HG03280 (cell line): Measurements from ENCODE around the gene EIF2A.
"Not testable (repeated sequence)": the region's sequence is repeated elsewhere in the genome, so short reads cannot be mapped to it uniquely, and the experiment has no call there.

Experiments used
- ATAC-seq: cut with Tn5 transposase; IDR thresholded peaks from one replicate; pipeline ENCODE4 v1.9.1; 2021; ENCODE audit warnings: mild to moderate bottlenecking, moderate library complexity; ENCODE audit not compliant: unreplicated experiment

Gene EIF2A

GRCh38 chr3:150546226-150547044 lies at the start of gene EIF2A, which contains the start of gene SERP1:
EIF2A (plus strand) TSS chr3:150546787; CDS start chr3:150546803, 16 bp downstream.
SERP1 (minus strand) TSS chr3:150546496; CDS start chr3:150546135, 361 bp downstream.
- peak; percentile 94 for ATAC-seq

DNA sequence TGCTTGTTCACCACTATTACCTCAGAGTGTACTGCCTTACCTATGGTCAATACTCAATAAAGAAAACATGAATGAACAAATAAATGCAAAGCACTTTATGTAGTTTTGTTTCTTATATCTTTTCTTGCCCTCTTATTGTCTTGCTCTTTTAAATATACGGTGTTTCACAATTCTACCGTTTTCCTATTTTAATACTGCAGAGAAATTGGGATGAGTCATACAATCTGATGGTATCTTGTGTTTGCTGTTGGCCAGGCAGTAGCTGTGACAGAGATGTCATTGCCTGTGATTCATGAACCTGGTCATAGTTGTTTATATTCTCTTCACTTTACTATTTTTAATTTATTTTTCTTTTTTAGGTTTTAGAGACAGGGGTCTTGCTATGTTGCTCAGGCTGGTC lies 48.6 kb upstream of the EIF2A start:
- ATAC-seq, result no peak

DNA sequence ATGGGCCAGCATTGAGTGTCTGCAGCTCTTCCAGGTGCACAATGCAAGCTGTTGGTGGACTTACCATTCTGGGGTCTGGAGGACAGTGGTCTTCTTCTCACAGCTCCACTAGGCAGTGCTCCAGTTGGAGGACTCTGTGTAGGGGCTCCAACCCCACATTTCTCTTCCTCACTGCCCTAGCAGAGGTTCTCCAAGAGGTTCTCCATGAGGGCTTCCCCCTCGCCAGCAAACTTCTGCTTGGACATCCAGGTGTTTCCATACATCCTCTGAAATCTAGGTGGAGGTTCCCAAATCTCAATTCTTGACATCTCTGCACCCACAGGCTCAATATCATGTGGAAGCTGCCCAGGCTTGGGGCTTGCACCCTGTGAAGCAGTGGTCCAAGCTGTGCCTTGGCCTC lies 45.6 kb upstream of the EIF2A start:
- not testable (repeated sequence) for ATAC-seq

DNA sequence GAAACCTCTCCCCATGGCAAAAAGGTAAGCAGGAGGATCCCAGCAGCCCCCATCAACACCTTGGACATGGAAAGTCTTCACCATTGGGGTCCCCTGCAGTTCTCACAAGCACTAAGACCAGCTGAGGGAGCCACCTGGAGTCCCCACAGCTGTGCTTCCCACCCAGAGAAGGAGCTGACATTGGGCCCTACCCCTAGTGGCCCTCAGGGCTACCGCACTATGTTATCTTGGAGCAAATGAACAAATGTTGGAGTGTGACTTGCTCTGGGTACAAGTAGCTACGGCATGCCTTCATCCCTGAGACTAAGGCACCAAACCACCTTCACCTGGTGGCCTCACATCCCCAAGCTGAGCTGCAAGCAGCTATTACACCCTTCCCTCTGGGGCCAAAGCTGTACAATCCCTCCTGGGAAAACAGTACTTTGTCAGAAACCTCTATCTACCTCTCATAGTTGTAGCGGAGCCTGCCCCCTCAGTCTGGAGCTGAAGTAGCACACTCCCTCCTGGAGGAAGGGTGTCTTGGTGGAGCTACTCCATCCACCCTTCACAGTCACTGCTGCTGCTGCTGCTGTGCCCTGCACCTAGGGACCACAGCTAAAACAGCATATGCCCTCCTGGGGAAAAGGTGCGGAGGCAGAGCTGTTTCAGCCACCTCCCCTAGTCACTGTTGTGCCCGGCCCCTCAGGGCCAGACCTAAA lies 43.0 kb upstream of the EIF2A start:
- ATAC-seq, result no peak

DNA sequence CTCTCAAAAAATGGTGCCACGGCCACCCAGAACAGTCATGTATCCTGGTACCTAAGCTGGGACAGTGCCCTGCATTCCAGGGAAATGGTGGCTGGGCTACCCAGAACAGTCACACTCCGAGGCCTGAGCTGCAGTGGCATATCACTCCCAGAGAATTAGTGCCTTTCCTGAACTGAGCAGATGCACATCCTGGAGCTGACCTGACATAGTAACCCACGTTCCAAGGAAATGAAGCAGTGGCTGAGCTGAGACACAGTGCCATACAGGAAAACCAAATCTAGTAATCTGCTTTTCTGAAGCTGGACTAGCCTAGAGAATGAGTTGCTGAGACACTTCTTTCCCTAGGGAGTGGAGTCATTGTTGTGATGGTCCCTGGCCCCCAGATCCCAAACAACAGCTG lies 42.1 kb upstream of the EIF2A start:
- no peak for ATAC-seq

DNA sequence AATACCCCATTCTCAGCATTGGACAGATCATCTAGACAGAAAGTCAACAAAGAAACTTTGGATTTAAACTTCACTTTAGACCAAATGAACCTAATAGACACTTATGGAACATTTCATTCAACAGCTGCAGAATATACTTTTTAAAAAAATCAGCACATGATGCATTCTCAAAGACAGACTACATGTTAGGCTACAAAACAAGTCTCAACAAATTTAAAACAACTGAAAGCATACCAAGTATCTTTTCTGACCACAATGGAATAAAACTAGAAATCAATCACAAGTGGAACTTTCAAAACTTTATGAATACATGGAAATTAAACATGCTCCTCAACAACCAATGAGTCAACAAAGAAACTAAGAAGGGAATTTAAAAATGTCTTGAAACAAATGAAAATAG lies 38.2 kb upstream of the EIF2A start:
- no peak for ATAC-seq

GRCh38 chr3:150509780-150510179 lies 36.8 kb upstream of the EIF2A start:
- ATAC-seq, result no peak

DNA sequence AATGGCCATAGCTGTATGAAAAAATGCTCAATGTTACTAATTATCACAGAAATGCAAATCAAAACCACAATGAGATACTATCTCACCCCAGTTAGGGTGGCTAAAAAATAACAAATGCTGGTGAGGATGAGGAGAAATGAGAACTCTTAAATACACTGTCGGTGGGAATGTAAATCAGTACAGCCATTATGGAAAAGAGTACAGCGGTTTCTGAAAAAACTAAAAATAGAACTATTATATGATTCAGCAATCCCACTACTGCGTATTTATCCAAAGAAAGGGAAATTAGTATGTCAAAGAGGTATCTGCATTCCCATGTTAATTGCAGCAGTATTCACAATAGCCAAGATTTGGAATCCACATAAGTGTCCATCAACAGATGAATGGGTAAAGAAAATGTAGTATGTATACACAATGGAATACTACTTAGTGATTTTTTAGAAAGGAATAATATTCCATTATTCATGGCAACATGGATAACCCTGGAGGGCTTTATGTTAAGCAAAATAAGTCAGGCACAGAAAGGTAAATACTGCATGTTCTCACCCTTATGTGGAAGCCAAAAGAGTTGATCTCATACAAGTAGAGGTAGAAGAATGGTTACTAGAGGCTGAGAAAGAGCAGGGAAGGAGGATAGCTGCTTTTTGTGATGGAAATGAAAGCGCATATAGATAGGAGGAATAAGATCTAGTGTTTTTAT lies 35.3 kb upstream of the EIF2A start:
- ATAC-seq, result no peak

GRCh38 chr3:150515210-150515609 lies 31.4 kb upstream of the EIF2A start:
- no peak for ATAC-seq

- no peak for ATAC-seq
These were observed 27.6 kb upstream of the EIF2A start for GRCh38 chr3:150519026-150519425.

- ATAC-seq, result no peak
These were observed 26.2 kb upstream of the EIF2A start for GRCh38 chr3:150520408-150520807.

DNA sequence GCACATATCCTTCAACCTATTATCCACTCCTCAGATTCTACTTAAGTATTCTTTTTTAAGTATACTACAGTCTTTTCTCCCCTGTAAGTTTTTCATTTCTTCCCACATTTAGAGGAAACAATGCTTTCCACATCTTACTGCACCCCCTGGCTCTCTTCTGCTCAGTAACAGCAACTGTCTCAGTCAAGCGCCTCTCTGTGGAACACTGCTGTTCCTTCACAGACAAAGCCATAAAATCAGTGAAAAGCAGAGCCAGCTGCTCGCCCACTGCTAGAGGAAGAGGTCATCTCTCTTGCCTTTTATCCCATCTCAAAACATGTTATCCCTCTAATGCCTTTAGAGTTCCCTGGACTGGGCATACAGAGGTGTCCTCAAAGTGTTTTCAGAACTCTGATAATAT lies 25.1 kb upstream of the EIF2A start:
- no peak for ATAC-seq

DNA sequence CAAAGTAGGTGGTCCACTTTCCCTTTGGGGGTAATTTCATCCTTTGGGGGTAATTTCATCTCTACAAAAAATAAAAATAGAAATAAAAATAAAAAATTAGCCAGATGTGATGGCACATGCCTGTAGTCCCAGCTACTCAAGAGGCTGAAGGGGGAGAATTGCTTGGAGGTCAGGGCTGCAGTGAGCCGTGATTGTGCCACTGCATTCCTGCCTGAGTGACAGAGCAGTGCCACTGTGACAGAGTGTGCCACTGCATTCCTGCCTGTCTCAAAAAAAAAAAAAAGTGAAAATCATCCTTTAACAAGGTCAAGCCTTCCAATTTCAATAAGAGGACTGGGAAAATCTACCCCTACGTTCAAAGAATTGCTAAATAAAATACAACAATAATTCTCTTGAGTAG lies 23.0 kb upstream of the EIF2A start:
- ATAC-seq, result no peak

DNA sequence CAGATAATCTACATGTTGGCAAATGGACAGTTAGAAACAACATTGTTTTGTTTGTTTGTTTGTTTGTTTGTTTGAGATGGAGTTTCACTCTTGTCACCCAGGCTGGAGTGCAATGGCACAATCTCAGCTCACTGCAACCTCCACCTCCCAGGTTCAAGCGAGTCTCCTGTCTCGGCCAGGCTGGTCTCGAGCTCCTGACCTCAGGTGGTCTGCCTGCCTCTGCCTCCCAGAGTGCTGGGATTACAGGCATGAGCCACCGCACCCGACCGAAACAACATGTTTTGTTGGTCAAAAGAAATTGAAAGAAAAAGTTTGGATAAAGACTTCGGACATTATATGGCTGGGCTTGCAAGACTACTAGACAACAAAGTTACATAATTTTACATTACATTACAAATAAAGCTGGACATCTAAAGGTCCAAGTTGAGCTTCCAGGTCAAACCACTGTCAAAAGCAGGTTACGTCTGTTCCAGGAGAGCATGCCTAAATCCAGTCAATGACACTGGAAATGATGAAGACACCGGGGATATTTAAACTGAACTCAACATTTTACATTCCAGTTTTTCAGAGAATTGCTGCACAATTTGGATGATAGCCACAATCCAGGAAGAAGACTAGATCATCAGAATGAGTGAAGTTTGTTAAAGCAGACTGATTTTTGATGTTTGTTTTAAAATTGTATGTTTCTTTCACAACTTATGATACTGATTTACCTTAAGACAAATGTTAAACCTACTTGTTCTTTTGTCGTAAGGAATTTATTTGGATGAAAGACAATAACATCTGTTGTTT lies 18.9 kb upstream of the EIF2A start:
- no peak for ATAC-seq

- ATAC-seq, result no peak
These were observed 18.2 kb upstream of the EIF2A start for GRCh38 chr3:150528354-150528797.

DNA sequence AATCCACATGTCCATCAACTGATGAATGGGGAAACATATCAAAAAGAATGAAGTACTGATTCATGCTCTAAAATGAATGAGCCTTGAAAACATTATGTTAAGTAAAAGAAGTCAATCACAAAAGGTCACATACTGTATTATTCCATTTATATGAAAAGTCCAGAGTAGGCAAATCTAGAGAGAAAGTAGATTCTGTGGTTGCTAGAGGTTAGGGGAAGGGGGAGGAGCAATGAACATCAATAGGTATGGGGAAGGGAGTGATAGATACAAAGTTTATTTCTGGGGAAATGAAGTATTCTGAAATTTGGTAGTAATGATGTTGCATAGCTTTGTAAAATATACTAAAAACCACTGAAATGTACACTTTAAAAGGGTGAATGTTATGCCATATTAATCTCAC lies 14.8 kb upstream of the EIF2A start:
- ATAC-seq, result no peak

GRCh38 chr3:150535204-150535603 lies 11.4 kb upstream of the EIF2A start:
- ATAC-seq, result no peak

DNA sequence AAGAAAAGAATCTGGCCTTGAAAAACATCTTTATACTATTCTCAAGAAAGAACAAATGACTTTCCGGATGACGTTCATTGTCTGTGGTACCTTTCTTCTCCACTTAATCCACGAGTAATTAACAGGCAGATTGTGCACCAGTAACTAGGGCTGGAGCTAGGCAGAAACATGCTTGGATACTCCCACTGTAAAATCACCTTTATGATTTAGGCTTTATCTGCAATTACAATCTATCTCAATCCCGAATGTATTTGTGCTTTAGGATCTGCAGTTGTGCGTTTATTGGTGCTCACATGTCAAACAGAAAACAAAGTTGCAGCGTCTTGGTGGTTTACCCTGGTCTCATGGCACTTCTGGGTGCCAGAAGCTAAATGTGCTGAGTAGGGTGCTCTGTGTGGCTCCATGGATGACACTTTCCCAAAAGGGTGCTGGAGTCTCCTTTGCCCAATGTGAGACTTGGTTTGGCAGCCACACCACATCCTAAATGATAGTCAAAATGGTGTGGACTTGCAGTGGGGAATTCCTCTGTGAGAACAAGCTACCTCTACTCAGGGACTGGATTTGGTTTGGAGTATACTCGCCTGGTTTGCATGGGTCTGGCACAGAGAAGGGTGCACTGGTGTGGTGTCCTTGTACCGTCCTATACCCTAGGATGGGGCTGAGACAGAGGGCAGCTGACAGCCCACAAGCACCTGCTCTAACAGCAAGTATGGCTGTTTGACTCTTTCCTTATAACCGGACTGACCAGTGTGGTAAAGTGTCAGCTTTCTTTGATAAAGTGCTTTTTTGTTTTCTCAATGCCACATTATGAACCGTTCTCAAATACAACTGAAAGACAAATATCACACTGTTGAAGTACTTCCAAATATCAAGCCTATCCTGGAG lies 8.0 kb upstream of the EIF2A start:
- no peak for ATAC-seq

- ATAC-seq, result no peak
These were observed 6.3 kb upstream of the EIF2A start for GRCh38 chr3:150540297-150540696.

- no peak for ATAC-seq
These were observed 5.6 kb upstream of the EIF2A start for GRCh38 chr3:150540991-150541390.
